Measurements from ENCODE around the gene RNF7.
A peak's percentile ranks its signal among the peaks of the same experiment; 100 is the strongest.
"Not testable (repeated sequence)": the region's sequence is repeated elsewhere in the genome, so short reads cannot be mapped to it uniquely, and the experiment has no call there.

Gene RNF7

DNA sequence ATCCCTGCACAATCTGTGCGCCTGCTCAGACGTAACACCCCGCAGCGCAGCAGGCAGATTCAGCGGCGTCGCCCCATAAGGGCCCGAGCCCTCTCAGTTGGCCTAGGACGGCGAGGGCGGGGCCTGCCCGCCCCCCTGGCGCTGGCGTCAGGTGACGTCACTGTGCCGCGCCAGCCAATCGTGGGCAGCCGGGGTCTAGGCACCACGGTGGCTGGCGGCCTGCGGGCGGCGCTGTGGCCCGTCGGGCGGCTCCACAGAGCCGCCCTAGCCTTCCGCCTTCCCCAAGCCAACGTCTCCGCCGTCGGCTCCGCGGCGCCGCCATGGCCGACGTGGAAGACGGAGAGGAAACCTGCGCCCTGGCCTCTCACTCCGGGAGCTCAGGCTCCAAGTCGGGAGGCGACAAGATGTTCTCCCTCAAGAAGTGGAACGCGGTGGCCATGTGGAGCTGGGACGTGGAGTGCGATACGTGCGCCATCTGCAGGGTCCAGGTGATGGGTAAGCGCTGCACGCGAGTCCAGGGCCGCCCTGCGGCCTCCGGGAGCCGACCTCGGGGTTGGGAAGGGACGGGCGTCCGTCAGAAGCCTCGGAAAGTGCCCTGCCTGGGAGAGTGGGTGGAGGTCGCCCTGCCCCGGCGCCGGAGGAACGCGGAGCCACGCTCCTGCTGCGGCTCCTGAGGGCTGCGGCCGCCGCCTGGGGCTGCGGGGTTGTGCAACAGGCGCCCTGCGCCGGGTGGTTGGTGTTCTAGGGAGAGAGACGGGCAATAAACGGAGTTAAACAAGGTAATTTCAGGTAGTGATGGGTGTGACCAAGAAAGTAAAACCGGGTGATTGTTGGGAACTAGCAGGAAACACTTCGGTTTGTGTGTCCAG lies at the start of gene RNF7:
Gene RNF7, plus strand, starts transcription at position 277 of the 869 bp plus-strand sequence. Its CDS starts 44 bp downstream, at position 321.
- peak; percentile 98 for DNase-seq (ENCODE audit: low read depth)

DNA sequence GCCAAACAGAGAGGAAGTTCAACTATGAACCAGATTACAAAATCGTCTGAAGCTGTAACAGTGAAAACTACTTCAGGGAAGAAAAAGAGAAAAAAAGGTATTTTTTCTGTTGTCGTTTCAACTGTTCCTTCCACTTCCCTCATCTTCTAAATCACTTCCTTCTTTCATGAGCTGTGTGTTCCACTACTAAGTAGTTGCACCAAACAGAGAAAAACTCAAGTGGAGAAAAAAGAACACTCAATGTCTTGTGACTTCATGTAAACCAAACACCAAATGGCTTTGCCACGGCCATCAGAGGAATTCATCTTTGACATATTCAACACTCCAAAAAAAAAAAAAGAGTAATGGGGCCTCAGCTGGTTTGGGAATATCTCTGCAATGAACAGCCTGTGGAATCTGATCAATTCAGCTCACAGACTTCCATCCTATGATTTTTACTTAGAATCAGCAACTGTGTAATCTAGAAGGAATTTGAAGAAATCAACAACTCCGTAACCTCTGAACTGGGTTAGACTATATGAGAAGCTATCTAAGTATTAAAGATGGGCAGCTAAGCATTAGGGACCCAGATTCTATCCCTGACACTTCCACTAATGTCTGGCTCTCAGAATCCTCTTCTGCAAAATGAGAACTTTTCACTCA lies 47.5 kb upstream of the RNF7 start:
- no peak for DNase-seq (ENCODE audit: low read depth)

DNA sequence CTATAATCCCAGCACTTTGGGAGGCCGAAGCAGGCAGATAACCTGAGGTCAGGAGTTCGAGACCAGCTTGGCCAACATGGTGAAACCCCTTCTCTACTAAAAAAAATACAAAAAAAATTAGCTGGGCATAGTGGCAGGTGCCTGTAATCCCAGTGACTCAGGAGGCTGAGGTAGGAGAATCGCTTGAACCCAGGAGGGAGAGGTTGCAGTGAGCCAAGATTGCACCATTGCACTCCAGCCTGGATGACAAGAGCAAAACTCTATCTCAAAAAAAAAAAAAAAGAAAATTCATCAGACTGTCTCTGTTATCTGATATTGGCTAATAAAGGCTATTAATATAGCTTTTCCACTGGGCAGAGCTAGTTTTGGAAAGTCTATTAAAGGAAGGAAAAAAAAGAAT lies 46.6 kb upstream of the RNF7 start:
- not testable (repeated sequence) for DNase-seq (ENCODE audit: low read depth)

- DNase-seq (ENCODE audit: low read depth) = not testable (repeated sequence)
These were observed 45.1 kb upstream of the RNF7 start for GRCh38 chr3:141692973-141693372.

DNA sequence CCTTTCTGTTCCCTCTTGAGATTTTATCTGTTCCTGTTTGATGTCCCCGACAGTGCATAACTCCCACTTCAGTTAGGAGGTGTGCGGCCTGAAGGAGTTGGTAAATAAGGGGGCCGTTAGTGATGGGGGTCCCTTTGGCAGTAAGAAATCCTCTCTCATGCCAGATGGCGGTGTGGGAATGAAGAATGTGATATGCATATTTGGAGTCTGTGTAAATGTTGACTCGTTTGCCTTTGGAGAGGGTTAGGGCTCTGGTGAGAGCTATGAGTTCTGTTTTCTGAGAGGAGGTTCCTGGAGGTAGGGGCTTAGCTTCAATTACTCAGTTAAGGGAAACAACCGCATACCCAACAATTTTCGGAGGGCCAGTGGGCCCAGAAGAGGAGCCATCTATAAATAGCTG lies 38.8 kb upstream of the RNF7 start:
- no peak for DNase-seq (ENCODE audit: low read depth)

DNA sequence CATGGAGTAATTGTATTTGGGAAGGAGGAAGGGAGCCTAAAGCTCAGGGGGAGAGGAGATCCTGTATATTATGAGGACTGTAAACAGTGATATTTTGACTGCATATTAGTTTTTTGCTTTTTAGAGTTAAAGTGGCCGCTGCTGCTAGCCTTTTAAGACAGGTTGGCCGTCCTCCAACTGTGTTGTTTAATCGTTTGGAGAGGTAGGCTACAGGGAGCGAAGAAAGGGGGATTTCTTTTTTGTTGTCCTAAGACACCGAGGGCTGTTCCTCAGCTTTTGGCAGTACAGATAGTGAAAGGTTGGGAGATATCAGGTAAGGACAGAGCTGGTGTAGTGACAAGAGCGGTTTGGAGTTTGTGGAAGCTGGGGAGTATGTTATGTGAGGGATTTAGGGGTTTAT lies 38.2 kb upstream of the RNF7 start:
- no peak for DNase-seq (ENCODE audit: low read depth)

DNA sequence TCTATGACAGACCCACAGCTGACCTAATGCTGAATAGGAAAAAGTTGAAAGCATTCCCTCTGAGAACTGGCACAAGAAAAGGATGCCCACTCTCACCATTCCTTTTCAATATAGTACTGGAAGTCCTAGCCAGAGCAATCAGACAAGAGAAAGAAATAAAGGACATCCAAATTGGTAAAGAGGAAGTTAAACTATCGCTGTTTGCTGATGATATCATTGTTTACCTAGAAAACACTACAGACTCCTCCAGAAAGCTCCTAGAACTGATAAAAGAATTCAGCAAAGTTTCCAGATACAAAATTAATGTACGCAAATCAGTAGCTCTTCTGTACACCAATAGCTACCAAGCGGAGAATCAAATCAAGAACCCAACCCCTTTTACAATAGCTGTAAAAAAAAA lies 34.7 kb upstream of the RNF7 start:
- not testable (repeated sequence) for DNase-seq (ENCODE audit: low read depth)

GRCh38 chr3:141707741-141708203 lies 30.3 kb upstream of the RNF7 start:
- no peak for DNase-seq (ENCODE audit: low read depth)

GRCh38 chr3:141708367-141708766 lies 29.7 kb upstream of the RNF7 start:
- no peak for DNase-seq (ENCODE audit: low read depth)

DNA sequence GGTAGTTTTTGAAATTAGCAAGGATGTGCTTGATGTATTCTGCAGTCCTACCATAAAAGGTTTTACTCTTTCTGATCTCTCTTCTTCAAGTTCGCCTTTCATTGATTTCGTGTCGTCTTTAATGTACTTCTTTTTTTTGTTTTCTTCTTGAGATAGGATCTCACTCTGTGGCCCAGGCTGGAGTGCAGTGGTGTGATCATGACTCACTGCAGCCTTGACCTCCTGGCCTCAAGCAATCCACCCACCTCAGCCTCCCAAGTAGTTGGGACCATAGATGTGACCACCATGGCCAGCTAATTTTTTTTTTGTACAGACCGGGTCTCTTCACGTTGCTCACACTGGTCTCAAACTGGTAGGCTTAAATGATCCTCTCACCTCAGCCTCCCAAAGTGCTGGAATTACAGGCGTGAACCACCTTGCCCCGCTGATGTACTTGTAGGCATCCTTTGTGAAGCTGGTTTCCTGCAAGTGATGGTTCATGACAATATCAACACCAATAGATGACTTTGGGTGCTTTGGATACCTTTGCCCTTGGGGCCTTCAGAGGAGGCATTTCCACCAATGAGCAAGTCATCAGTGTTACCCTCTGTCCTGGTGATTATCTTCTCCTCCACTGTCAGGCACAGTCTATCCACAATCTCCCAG lies 28.9 kb upstream of the RNF7 start:
- no peak for DNase-seq (ENCODE audit: low read depth)

DNA sequence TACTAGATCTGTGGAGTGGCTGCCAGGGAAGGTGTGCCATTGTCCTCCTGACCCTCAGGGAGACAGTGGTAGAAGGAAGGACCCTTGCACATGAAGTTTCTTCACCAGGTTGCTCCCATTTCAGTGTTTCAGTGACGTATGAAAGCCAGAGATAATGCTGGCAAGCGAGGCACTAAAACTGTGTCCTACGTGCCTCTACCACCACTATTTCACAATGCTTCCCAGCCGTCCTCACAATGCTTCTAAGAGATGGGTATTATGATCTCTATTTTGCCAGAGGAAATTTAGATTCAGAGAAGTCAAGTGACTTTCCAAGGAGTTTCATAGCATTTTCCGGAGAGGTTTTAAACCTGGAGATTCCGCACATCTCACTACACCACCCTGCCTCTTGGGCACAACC lies 28.0 kb upstream of the RNF7 start:
- DNase-seq (ENCODE audit: low read depth) = no peak

- DNase-seq (ENCODE audit: low read depth) = no peak
These were observed 27.0 kb upstream of the RNF7 start for GRCh38 chr3:141710888-141711616.

DNA sequence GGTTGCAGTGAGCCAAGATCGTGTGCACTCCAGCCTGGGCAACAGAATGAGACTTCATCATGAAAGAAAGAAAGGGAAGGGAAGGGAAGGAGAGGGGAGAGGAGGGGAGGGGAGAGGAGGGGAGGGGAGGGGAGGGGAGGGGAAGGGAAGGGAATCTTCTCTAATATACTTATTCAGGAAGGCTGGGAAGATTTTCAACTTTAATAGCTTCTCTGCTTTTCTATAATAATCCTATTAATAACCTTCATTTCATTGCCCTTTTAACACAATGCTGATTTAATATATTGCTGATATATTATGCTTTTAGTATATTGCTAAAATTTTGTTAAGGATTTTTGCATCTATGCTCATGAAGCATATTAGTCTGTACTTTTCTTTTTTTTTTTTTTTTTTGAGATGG lies 23.4 kb upstream of the RNF7 start:
- no peak for DNase-seq (ENCODE audit: low read depth)

DNA sequence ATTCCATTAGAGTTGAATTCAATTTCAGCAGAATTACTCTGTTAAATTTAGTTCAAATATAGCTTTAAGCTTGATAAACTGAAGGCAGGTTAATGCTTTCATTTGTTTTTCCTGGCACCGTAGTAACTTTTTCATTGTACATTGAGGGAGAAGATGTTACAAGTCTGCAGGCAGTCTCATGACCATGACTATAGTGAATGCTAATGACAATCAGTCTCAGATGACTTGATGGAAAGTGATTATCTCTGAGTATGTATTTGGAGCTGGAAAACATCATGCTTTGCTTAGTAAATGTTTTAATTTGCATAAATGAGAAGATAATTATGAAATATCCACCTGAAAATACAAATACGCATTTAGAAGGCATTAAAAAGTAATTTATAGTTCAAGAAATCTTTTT lies 16.0 kb upstream of the RNF7 start:
- no peak for DNase-seq (ENCODE audit: low read depth)

- no peak for DNase-seq (ENCODE audit: low read depth)
These were observed 15.4 kb upstream of the RNF7 start for GRCh38 chr3:141722648-141723047.

- DNase-seq (ENCODE audit: low read depth) = no peak
These were observed 14.8 kb upstream of the RNF7 start for GRCh38 chr3:141723255-141723654.

- DNase-seq (ENCODE audit: low read depth) = no peak
These were observed 13.9 kb upstream of the RNF7 start for GRCh38 chr3:141724186-141724585.

- no peak for DNase-seq (ENCODE audit: low read depth)
These were observed 13.1 kb upstream of the RNF7 start for GRCh38 chr3:141725036-141725435.

DNA sequence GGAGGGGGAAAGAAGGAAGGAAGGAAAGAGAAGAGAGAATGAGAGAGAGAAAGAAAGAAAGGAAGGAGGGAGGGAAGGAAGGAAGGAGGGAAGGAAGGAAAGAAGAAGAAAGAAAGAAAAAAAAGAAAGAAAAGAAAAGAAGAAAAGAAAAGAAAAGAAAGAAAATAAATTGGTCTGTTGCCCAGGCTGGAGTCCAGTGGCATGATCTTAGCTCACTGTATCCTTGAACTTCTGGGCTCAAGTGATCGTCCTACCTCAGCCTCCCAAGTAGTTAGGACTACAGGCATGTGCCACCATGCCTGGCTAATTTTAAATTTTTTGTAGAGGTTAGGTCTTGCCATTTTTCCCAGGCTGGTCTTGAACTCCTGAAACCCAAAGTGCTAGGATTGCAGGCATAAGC lies 11.6 kb upstream of the RNF7 start:
- DNase-seq (ENCODE audit: low read depth) = no peak

DNA sequence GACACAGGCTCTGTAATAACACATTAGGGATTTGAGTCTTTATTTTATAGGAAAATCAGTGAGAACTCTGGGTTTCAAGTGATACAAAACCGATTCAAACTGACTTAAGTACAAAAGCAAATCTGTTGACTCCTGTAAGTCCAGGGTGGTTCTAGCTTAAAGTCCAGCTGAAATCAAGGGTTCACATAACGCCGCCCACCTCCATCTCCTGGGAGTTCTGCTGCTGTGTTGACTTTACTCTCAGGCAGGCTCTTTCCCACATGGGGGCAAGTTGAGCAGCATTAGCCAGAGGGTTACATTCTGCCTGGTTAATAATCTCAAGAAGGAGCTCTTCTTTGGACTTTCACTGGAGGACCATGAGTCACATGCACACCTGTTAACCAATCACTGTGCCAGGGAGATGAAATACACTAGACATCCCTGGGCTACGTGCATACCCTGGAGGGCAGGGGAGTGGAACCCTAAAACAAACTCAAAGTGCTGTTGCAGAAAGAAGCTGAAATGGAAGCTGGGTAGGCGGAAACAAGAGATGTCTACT lies 9.7 kb upstream of the RNF7 start:
- DNase-seq (ENCODE audit: low read depth) = no peak

DNA sequence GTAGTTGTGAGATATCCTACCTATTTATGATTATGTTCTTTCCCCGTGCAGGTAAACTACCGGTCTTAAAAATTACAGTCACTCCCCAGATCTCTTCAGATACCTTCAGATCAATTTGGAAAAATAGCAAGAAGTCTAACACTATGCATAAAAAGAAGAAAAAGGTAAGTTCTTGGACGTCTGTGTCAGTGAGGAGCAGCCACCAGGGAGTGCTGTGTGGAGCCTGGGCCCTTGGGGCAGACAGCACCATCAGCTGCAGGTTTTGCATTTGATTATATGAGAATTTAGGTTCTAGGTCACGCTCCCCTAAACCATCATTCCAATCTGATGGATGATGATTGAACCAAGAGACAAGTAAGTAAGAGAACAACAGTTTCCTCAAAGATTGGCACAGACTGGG lies 8.9 kb upstream of the RNF7 start:
- DNase-seq (ENCODE audit: low read depth) = no peak

- no peak for DNase-seq (ENCODE audit: low read depth)
These were observed 2.9 kb upstream of the RNF7 start for GRCh38 chr3:141735176-141735575.
